K562 (cell line): Measurements from ENCODE around the gene CMIP. TPM values are rescaled to one million over a fixed set of nuclear protein-coding genes. Genes with fewer than 3 reads are reported as not detected.
A peak's percentile ranks its signal among the peaks of the same experiment; 100 is the strongest.

Experiments used
- ATAC-seq: fragments of 200-7000 bp; cut with Tn5 transposase; 3 replicates; pipeline ENCODE4 v1.9.1; 2020; ENCODE audit warnings: moderate library complexity
- BruUV-seq: library from RNA; stranded (reverse); fragments of 400-500 nt; replicated peaks from 2 replicates; lab custom pipeline; 2021; lab: Mats Ljungman, UMichigan
- CTCF ChIA-PET: fragments of 300-600 bp; formaldehyde crosslinking; extraction: SDS; loops from one replicate; lab custom pipeline; 2021; ENCODE audit warnings: low intra/inter-chr PET ratio; lab: Yijun Ruan, JAX
- POLR2A ChIA-PET: fragments of 300-600, 350-650 bp; sonication (Branson Sonifier 250); formaldehyde crosslinking; extraction: SDS; loops from one replicate; lab custom pipeline; 2021; ENCODE audit warnings: antibody characterized with exemption, inconsistent platforms; lab: Yijun Ruan, JAX
- DNase-seq, 4 experiments: peaks; one replicate each; pipeline versions ENCODE4 v3.0.0 to v3.0.0-alpha.2; 2011 to 2018; ENCODE audit warnings: low spot score in 3 of 4, mixed read lengths in 3 of 4; ENCODE audit errors: extremely low read depth in 1 of 4
- FAIRE-seq: peaks from 2 replicates; lab custom pipeline; 2011; peaks lifted over from hg19 to GRCh38; lab: Jason Lieb, UNC
- H2AFZ ChIP-seq: 2 replicates; pipeline ENCODE4 v1.6.0; 2011; ENCODE audit warnings: low read depth, low read length, control low read depth, inconsistent platforms
- H3K27ac ChIP-seq: fragments of 200-600 bp; 3 replicates; pipeline ENCODE4 v1.8.0; 2011; ENCODE audit warnings: low read depth, mild to moderate bottlenecking, control low read depth, inconsistent platforms, low read length, moderate library complexity, mixed read lengths; ENCODE audit errors: extremely low read depth
- H3K27me3 ChIP-seq, 2 experiments: fragments of 300-600 bp in 1 of 2; 2 replicates in 1 of 2; 3 replicates in 1 of 2; pipeline versions ENCODE4 v1.6.0 to v1.8.0; 2011; ENCODE audit warnings: inconsistent platforms in 2 of 2, low read length in 2 of 2, mild to moderate bottlenecking in 1 of 2, mixed read lengths in 1 of 2, moderate library complexity in 1 of 2; ENCODE audit not compliant: control insufficient read depth in 2 of 2, insufficient read depth in 2 of 2
- H3K36me3 ChIP-seq: fragments of 300-600 bp; 3 replicates; pipeline ENCODE4 v1.8.0; 2011; ENCODE audit warnings: mild to moderate bottlenecking, low read length, inconsistent platforms; ENCODE audit not compliant: control insufficient read depth, insufficient read depth
- H3K4me1 ChIP-seq, 2 experiments: fragments of 200-600 bp in 1 of 2; replicated peaks in 1 of 2; 2 replicates in 1 of 2; 3 replicates in 1 of 2; pipeline versions ENCODE4 v1.5.1 to v1.8.0; 2011; ENCODE audit warnings: inconsistent platforms in 2 of 2, low read length in 2 of 2, mild to moderate bottlenecking in 1 of 2, mixed read lengths in 1 of 2, moderate library complexity in 1 of 2; ENCODE audit not compliant: control insufficient read depth in 2 of 2, insufficient read depth in 2 of 2
- H3K4me2 ChIP-seq: 2 replicates; pipeline ENCODE4 v1.6.1; 2011; ENCODE audit warnings: low read length, control low read depth, inconsistent platforms, mixed read lengths; ENCODE audit not compliant: insufficient read depth
- H3K4me3 ChIP-seq: fragments of 200-600 bp; sonication (generic), shearing (Covaris generic); 2 replicates; pipeline ENCODE4 v1.5.1; 2016; ENCODE audit warnings: control low read depth, inconsistent platforms
- H3K79me2 ChIP-seq: fragments of 200-600 bp; 3 replicates; pipeline ENCODE4 v1.8.0; 2011; ENCODE audit warnings: low read length, inconsistent platforms; ENCODE audit not compliant: control insufficient read depth, insufficient read depth
- H3K9ac ChIP-seq, 2 experiments: 2 replicates each; pipeline versions ENCODE4 v1.6.0 to v1.6.1; 2011; ENCODE audit warnings: low read depth in 2 of 2, low read length in 2 of 2, control low read depth in 1 of 2, inconsistent platforms in 1 of 2, mild to moderate bottlenecking in 1 of 2, mixed read lengths in 1 of 2; ENCODE audit not compliant: insufficient read depth in 1 of 2
- H3K9me1 ChIP-seq: one replicate; pipeline ENCODE4 v1.6.0; 2011; ENCODE audit warnings: inconsistent platforms, mild to moderate bottlenecking, low read length, moderate library complexity; ENCODE audit not compliant: control insufficient read depth, insufficient read depth
- H3K9me3 ChIP-seq: replicated peaks from 2 replicates; pipeline ENCODE4 v1.5.1; 2011; ENCODE audit warnings: low read depth, low read length, inconsistent platforms; ENCODE audit not compliant: control insufficient read depth, insufficient read depth
- H4K20me1 ChIP-seq: replicated peaks from 2 replicates; pipeline ENCODE4 v1.6.1; 2011; ENCODE audit warnings: low read length, inconsistent platforms, mixed read lengths; ENCODE audit not compliant: control insufficient read depth, insufficient read depth
- CEBPG ChIP-seq, 3 experiments: fragments of 200-800 bp in 1 of 3; sonication (Bioruptor generic) in 1 of 3; sonication (generic) in 1 of 3; formaldehyde crosslinking in 1 of 3; IDR thresholded peaks in 2 of 3; conservative IDR thresholded peaks in 1 of 3; 2 replicates each; pipeline versions ENCODE4 v1.6.1 to v1.8.0; 2016 to 2022; ENCODE audit warnings: missing compliant biosample characterization in 2 of 3, missing genetic modification characterization in 2 of 3, mild to moderate bottlenecking in 1 of 3, missing genetic modification reagents in 1 of 3
- FOXA3 ChIP-seq, 2 experiments: fragments of 450-650 bp in 1 of 2; sonication (generic) in 1 of 2; formaldehyde crosslinking; IDR thresholded peaks in 1 of 2; conservative IDR thresholded peaks in 1 of 2; 2 replicates each; pipeline versions ENCODE4 v1.4.0 to v1.8.0; 2020 to 2022; ENCODE audit warnings: mild to moderate bottlenecking in 2 of 2, missing genetic modification reagents in 1 of 2
- POLR2G ChIP-seq: fragments of 200-400 bp; formaldehyde crosslinking; IDR thresholded peaks from 2 replicates; pipeline ENCODE4 v1.6.1; 2017; ENCODE audit warnings: low read depth, mild to moderate bottlenecking, antibody characterized with exemption, low read length, moderate library complexity
- RBM22 ChIP-seq: fragments of 200-400 bp; formaldehyde crosslinking; IDR thresholded peaks from 2 replicates; pipeline ENCODE4 v1.6.1; 2018; ENCODE audit warnings: low read length, low read depth; ENCODE audit not compliant: poor library complexity, severe bottlenecking
- RBM25 ChIP-seq: fragments of 200-400 bp; formaldehyde crosslinking; IDR thresholded peaks from 2 replicates; pipeline ENCODE4 v1.6.1; 2018; ENCODE audit warnings: low read length, low read depth, moderate library complexity; ENCODE audit not compliant: severe bottlenecking
- ZBTB2 ChIP-seq: fragments of 450-650 bp; IDR thresholded peaks from 2 replicates; pipeline ENCODE4 v1.6.1; 2016; ENCODE audit warnings: antibody characterized with exemption
- WGBS: fragments of 100-300 bp; shearing (Covaris generic); methylation state at CpG from one replicate; pipeline ENCODE4 v1.1.6; 2016; ENCODE audit warnings: low coverage, mixed read lengths; ENCODE audit not compliant: insufficient coverage; ENCODE audit errors: missing lambda C conversion rate; 5-methylcytosine and 5-hydroxymethylcytosine counted together
- in situ Hi-C: fragments of 300-500 bp; cut with MboI; formaldehyde crosslinking; loops from 4 replicates; pipeline ENCODE4 v1.15.0; 2018; ENCODE audit warnings: inconsistent platforms, mixed read lengths
- intact Hi-C: fragments of 100-400 bp; cut with micrococcal nuclease; formaldehyde crosslinking; loops from 2 replicates; pipeline ENCODE4 v1.14.2; 2022
- polyA plus RNA-seq, 8 experiments: library from polyadenylated mRNA; depleted of rRNA in 4 of 8; stranded (reverse) in 5 of 8; unstranded in 3 of 8; fragments of >200 nt; fragmentation: Nextera tagmentation in 2 of 8; fragmentation: Illumina TruSeq in 1 of 8; extraction: Ambion mirVana in 2 of 8; extraction: Trizol in 1 of 8; gene quantifications; 2 replicates each; pipeline versions ENCODE4 v1.2.1 to v1.2.3, GENCODE V29; 2011 to 2014; ENCODE audit warnings: inconsistent platforms in 1 of 8, missing spikeins in 1 of 8
- total RNA-seq, 7 experiments: library from RNA; depleted of rRNA in 6 of 7; stranded (reverse); fragments of >200 nt in 6 of 7; fragmentation: Illumina TruSeq in 2 of 7; extraction: Trizol in 2 of 7; gene quantifications; 2 replicates each; pipeline versions ENCODE4 v1.2.1 to v1.2.3, GENCODE V29; 2011 to 2021; ENCODE audit warnings: low replicate concordance in 1 of 7

CMIP gene
- total and polyA plus RNA-seq, 9 of the 15 experiments (the other 6 are each of a cell fraction or from before 2014, with no cell fraction given), result 0.94 to 82.5 (median 10.3) TPM

DNA sequence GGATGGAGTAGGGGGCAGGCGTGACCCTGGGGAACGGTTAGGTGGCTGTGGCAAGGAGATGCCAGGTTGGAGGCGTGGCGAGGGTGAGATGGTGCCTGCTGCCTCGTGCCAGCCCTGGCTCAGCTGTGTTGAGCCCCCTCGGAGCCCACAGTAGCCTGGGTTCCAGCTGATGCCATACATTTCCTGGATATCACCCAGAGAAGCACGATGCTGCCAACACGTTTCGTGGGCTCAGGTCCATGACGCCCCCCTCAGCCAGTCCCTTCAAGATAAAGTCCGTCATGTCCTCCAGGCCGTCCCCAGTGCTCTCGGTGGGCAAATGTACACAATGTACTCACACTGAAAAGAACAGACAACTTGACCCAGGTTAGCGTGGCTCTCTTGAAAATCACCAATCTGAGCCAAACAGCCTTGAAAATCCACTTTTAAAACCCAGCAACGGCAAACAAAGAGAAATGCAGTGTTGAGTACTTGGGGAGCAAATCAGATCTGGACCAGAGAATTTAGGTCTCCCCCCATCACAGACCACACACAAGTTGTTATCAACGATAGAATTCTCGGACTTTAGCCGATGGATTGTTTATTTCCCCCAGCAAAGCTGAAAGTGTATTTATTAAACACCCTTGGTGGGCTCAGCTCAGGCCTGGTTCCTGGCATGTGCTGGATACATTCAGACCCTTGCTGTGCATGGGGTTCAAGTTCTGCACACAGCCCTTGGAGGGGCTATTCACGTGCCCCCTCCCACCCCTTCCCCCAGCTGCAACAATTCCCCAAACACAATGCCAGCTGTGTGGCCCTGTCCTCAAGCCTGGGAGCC, 231.7 kb downstream of the CMIP start:
- Histone ChIP-seq H3K4me3 (no peak overlapping the region), H3K79me2 (no peaks in the 10 kb centered on the region), H2AFZ (no peak overlapping the region), H3K4me2 (no peak overlapping the region), H3K9me3 (no peaks in the 10 kb centered on the region), H3K4me1 (peaks cover 0 to 11% of the 10 kb centered on the region in 2 experiments; a peak in 1 of 5 replicates), H3K9ac (no peak overlapping the region), H4K20me1 (0 out of 2 replicates have a peak, but pooled peaks cover 4% of the 10 kb centered on the region), H3K27me3 (no peaks in the 10 kb centered on the region), H3K36me3 (peaks cover 73% of the 10 kb centered on the region), H3K27ac (no peak overlapping the region), H3K9me1 (no peaks in the 10 kb centered on the region)
- DNase-seq, result no peak
- BruUV-seq, result no TSS peak
- FAIRE-seq, result peak; percentile 6
- intact Hi-C loops (no loop called here), in situ Hi-C loops (no loop called here)
- ATAC-seq, result no peak
- 89% methylated on average over 18 of the region's 19 CpGs for WGBS
- POLR2A ChIA-PET, result interaction anchor here (0.6 to 1.5 kb wide), 4 partner anchors 9 to 21 kb away, joined by 3 to 5 read pairs (median 4); no protein-coding TSS in a partner anchor
- TF ChIP-seq FOXA3 (CRISPR knock-in tag; conservative IDR thresholded peaks at IDR 0.05 in 1 of 2, IDR thresholded peaks at IDR 0.05 in 1 of 2), result 0 out of 4 replicates have a peak, but pooled peaks of 1 of the 2 experiments have one; percentile 14
- TF ChIP-seq ZBTB2, result no peak
- TF ChIP-seq RBM25, result no peak
- TF ChIP-seq POLR2G, result 0 out of 2 replicates have a peak, but pooled peaks have one; percentile 33
- TF ChIP-seq RBM22, result peak; percentile 76
- TF ChIP-seq CEBPG (CRISPR knock-in tag; IDR thresholded peaks at IDR 0.05), result no peak
- TF ChIP-seq CEBPG (tag; conservative IDR thresholded peaks at IDR 0.05 in 1 of 2, IDR thresholded peaks at IDR 0.05 in 1 of 2), result no peak
- CTCF ChIA-PET, result no interaction called here
